HG03378 (cell line): Measurements from ENCODE around the gene ZBTB32.
"Not testable (repeated sequence)": the region's sequence is repeated elsewhere in the genome, so short reads cannot be mapped to it uniquely, and the experiment has no call there.

Experiments
- ATAC-seq: cut with Tn5 transposase; IDR thresholded peaks from one replicate; pipeline ENCODE4 v1.9.1; 2021; ENCODE audit warnings: mild to moderate bottlenecking, moderate library complexity; ENCODE audit not compliant: unreplicated experiment

The ZBTB32 gene

DNA sequence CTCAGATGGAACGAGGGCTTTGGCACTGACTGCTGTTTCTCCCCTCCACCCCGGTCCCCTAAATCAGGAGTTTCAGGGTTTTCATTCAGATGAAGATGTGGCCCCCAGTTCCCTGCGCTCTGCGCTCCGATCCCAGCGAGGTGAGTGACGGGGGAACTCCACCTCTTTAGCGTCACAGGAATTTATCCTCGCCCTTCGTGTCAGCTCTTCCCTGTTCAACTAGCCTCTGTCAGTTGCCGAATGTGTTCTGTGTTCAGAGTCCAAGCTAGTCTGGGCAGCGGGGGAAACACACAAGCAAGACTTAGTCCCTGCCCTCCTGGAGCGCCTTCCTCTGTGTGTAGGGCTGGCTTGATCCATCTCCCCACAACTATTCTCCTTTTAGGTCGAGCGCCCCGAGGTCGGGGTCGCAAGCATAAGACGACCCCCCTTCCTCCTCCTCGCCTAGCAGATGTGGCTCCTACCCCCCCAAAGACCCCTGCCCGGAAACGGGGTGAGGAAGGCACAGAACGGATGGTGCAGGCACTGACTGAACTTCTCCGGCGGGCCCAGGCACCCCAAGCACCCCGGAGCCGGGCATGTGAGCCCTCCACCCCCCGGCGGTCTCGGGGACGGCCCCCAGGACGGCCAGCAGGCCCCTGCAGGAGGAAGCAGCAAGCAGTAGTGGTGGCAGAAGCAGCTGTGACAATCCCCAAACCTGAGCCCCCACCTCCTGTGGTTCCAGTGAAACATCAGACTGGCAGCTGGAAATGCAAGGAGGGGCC lies 15.2 kb downstream of the ZBTB32 start:
- ATAC-seq: no peak

DNA sequence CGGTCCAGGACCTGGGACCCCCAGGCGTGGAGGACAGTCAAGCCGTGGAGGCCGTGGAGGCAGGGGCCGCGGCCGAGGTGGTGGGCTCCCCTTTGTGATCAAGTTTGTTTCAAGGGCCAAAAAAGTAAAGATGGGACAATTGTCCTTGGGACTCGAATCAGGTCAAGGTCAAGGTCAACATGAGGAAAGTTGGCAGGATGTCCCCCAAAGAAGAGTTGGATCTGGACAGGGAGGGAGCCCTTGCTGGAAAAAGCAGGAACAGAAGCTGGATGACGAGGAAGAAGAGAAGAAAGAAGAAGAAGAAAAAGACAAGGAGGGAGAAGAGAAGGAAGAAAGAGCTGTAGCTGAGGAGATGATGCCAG lies 15.8 kb downstream of the ZBTB32 start:
- no peak for ATAC-seq

DNA sequence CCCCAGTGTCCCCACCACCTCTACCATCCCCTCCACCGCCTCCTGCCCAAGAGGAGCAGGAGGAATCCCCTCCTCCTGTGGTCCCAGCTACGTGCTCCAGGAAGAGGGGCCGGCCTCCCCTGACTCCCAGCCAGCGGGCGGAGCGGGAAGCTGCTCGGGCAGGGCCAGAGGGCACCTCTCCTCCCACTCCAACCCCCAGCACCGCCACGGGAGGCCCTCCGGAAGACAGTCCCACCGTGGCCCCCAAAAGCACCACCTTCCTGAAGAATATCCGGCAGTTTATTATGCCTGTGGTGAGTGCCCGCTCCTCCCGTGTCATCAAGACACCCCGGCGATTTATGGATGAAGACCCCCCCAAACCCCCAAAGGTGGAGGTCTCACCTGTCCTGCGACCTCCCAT lies 16.3 kb downstream of the ZBTB32 start:
- ATAC-seq: no peak

DNA sequence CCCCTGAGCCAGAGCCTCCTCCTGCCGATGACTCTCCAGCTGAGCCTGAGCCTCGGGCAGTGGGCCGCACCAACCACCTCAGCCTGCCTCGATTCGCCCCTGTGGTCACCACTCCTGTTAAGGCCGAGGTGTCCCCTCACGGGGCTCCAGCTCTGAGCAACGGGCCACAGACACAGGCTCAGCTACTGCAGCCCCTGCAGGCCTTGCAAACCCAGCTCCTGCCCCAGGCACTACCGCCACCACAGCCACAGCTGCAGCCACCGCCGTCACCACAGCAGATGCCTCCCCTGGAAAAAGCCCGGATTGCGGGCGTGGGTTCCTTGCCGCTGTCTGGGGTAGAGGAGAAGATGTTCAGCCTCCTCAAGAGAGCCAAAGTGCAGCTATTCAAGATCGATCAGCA lies 17.0 kb downstream of the ZBTB32 start:
- no peak for ATAC-seq

DNA sequence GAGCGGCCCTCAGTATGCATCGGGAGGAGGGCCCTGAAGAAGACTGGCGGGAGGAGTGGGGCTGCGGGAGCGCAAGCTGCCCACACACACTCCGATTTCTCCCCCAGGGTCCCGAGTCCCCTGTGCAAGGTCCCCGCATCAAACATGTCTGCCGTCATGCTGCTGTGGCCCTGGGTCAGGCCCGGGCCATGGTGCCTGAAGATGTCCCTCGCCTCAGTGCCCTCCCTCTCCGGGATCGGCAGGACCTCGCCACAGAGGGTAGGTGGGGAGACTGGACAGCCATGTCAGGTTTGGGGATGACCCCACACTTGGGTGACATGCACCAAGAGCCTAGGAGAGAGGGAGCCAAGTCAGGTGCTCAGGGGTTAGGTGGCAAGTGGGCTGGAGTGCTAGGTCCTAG lies 18.1 kb downstream of the ZBTB32 start:
- no peak for ATAC-seq

DNA sequence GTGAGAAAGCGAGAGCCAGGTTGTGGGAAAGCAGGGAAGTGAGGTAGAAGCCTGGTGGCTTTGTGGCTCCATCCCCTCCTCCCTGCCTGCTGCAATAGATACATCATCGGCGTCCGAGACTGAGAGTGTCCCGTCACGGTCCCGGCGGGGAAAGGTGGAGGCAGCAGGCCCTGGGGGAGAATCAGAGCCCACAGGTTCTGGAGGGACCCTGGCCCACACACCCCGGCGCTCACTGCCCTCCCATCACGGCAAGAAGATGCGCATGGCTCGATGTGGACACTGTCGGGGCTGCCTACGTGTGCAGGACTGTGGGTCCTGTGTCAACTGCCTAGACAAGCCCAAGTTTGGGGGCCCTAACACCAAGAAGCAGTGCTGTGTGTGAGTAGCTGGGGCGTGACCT lies 18.5 kb downstream of the ZBTB32 start:
- no peak for ATAC-seq

DNA sequence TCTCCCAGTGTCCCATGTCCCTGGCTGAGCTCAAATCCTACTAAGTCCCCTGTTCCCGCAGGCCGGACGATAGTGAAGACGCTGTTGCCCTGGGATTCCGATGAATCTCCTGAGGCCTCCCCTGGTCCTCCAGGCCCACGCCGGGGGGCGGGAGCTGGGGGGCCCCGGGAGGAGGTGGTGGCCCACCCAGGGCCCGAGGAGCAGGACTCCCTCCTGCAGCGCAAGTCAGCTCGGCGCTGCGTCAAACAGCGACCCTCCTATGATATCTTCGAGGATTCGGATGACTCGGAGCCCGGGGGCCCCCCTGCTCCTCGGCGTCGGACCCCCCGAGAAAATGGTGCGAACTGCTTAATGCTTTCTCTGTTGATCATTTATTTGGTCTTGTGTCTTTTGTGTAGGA lies 19.3 kb downstream of the ZBTB32 start:
- no peak for ATAC-seq

DNA sequence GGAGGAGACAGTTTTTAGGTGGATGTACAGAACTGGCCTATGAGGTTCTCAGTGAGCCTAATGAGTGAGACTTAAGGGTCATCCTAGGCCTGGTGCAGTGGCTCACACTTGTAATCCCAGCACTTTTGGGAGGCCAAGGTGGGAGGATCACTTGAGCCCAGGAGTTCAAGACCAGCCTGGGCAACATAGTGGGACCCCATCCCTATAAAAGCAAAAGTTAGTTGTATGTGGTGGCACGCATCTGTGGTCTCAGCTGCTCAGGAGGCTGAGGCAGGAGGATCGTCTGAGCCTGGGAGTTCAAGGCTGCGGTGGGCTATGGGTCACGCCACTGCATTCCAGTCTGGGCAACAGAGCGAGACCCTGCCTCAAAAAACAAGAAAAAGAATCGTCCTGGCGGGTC lies 19.8 kb downstream of the ZBTB32 start:
- not testable (repeated sequence) for ATAC-seq

DNA sequence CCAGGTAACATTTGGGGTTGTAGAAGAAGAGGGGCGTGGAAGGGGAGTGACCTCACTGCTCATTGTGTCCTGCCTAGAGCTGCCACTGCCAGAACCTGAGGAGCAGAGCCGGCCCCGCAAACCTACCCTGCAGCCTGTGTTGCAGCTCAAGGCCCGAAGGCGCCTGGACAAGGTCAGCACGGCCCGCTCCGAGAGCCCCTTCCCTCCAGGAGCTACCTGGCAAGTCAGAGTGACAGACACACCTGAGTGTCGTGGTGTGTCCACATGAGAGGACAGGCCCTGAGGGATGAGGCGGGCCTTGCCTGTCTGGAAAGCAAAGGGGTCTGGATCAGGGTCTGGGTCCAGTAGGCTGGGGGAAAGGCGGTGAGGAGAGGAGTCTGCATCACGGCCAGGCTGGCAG lies 20.2 kb downstream of the ZBTB32 start:
- ATAC-seq: no peak

DNA sequence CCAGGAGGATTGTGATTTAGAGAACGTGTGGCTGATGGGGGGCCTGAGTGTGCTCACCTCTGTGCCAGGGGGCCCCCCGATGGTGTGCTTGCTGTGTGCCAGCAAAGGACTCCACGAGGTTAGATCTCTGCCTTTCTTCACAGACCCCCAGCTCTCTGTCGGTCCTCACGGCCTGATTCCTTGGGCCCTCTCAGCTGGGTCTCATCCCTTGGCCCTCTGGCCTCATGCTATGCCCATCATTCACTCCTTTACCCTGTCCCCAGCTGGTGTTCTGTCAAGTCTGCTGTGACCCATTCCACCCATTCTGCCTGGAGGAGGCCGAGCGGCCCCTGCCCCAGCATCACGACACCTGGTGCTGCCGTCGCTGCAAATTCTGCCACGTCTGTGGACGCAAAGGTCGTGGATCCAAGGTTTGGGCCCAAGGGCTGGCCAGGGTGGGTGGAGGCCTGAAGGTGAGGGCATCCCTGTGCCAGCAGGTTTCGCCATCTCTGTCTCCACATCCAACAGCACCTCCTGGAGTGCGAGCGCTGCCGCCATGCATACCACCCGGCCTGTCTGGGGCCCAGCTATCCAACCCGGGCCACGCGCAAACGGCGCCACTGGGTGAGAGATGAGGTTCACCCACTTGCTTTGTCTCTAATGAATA lies 21.0 kb downstream of the ZBTB32 start:
- ATAC-seq: no peak

DNA sequence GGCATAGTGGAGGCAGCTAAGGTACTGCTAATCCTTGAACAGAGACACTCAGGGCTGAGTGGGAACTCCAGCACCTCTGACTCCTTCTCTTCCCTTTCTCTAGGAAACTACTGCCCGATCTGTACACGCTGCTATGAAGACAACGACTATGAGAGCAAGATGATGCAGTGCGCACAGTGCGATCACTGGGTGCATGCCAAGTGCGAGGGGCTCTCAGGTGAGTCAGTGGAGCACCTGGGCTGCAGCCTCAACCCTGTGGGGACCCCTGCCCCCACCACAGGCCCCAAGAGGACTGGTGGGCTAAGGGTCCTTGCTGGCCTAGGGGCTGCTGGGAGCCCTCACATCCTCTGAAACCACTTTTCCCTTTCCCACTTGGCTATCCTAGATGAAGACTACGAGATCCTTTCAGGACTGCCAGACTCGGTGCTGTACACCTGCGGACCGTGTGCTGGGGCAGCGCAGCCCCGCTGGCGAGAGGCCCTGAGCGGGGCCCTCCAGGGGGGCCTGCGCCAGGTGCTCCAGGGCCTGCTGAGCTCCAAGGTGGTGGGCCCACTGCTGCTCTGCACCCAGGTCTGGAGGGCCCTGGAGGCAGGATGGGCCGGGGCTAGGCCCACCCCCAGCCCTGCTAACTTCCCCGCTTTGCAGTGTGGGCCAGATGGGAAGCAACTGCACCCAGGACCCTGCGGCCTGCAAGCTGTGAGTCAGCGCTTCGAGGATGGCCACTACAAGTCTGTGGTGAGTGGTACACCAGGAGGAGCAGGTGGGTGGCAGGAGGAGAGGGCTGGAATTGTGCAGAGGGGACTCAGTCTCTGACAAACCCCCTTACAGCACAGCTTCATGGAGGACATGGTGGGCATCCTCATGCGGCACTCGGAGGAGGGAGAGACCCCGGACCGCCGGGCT lies 22.9 kb downstream of the ZBTB32 start:
- no peak for ATAC-seq

DNA sequence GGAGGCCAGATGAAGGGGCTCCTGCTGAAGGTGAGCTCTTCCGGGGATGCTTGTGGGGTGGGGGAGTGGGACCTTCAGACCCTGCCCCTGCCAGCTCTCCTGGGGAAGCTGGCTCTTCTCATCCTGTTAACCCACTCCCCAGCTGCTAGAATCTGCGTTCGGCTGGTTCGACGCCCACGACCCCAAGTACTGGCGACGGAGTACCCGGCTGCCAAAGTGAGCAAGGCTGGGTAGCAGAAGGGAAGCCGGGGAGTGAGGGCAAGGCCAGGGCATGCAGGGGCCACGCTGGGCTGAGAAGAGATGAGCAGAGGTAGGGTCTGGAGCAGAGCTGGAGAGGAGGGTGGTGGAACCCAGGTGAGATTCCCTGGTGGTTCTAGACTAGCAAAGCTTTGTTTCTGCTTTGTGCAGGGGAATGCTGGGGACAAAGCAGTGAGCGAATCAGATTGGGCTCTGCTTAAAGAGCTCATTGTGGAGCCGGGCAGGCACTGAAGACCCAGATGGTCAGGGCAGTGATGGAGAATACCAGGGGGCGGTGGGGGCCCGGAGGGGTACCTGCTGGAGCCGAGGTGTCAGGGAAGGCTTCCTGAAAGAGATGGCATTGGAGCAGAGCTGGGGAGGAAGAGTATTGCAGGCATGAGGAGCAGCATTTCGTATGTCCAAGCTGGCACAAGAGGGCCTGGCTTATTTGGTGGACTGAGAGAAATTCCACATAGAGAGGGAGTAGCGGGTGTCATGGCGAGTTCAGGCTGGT lies 23.8 kb downstream of the ZBTB32 start:
- no peak for ATAC-seq

DNA sequence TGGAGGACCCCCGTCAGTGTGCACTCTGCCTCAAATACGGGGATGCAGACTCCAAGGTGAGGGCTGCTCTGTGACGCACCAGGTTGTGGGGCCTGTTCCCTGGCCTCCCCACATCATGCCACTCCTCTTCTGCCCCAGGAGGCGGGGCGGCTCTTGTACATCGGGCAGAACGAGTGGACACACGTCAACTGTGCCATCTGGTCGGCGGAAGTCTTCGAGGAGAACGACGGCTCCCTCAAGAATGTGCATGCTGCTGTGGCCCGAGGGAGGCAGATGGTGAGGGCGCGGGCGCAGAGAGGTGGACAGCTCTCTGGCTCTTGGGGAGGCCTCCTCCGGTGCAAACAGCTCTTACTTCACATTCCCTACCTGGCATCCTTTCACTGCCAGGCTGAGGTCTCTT lies 24.7 kb downstream of the ZBTB32 start:
- ATAC-seq: no peak

DNA sequence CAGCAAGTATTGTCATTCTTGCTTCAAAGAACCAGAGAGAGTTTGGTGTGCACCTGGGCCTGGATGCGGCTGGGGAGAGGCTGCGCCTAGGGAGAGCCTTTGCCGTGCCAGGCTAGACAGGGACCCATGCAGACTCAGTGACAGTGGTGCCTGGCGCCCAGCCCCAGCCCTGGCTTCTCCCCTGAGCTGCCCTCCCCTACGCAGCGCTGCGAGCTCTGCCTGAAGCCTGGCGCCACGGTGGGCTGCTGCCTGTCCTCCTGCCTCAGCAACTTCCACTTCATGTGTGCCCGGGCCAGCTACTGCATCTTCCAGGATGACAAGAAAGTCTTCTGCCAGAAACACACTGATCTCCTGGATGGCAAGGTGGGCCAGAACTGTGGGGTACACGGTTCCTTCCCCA lies 25.4 kb downstream of the ZBTB32 start:
- no peak for ATAC-seq

DNA sequence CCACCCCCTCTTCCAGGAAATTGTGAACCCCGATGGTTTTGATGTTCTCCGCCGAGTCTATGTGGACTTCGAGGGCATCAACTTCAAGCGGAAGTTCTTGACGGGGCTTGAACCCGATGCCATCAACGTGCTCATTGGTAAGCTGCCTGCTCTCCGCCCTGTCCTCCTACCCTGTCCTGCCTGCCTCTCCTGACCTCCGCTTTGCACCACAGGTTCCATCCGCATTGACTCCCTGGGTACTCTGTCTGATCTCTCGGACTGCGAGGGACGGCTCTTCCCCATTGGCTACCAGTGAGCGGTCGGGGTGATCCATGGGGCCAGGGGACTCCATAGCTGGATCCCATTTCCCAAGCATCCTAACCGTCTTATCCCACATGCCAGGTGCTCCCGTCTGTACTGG lies 26.0 kb downstream of the ZBTB32 start:
- ATAC-seq: no peak

DNA sequence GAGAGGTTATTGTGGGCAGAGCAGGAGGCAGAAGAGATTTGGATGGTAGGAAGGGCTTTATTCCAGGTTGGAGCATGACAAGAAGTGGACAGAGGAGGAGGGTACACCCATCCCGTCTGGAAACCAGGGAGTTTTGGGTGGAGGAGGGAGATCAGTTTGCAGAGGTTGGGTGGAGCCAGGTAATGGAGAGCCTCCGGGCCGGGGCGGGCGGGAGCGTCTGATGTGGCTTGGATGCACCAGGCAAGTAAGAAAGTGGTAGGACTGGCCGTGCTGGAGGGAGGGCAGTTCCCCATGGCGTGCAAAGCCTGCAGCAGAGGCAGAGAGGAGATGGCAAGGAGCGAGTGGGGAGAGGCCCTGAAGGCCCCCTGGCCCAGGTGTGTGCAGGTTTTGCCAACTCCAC lies 27.0 kb downstream of the ZBTB32 start:
- no peak for ATAC-seq

DNA sequence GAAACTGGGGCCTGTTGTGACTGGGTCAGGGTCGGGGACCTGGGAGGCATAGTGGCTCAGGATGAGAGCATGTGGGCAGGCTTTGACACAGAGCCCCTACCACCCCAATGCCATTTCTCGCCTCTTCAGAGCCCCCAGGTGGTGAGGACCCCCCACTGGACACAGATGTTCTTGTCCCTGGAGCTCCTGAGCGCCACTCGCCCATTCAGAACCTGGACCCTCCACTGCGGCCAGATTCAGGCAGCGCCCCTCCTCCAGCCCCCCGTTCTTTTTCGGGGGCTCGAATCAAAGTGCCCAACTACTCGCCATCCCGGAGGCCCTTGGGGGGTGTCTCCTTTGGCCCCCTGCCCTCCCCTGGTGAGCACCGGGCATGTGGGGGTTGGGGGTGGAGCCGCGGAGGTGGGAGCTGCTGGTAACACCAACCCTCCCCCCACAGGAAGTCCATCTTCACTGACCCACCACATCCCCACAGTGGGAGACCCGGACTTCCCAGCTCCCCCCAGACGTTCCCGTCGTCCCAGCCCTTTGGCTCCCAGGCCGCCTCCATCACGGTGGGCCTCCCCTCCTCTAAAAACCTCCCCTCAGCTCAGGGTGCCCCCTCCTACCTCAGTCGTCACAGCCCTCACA lies 27.5 kb downstream of the ZBTB32 start:
- no peak for ATAC-seq

DNA sequence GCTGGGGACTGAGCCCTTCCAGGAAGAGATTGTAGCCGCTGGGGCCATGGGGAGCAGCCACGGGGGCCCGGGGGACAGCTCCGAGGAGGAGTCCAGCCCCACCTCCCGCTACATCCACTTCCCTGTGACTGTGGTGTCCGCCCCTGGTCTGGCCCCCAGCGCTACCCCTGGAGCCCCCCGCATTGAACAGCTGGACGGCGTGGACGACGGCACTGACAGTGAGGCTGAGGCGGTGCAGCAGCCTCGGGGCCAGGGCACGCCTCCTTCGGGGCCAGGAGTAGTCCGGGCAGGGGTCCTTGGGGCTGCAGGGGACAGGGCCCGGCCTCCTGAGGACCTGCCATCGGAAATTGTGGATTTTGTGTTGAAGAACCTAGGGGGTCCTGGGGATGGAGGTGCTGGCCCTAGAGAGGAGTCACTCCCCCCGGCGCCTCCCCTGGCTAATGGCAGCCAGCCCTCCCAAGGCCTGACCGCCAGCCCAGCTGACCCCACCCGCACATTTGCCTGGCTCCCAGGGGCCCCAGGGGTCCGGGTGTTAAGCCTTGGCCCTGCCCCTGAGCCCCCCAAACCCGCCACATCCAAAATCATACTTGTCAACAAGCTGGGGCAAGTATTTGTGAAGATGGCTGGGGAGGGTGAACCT lies 28.3 kb downstream of the ZBTB32 start:
- no peak for ATAC-seq

DNA sequence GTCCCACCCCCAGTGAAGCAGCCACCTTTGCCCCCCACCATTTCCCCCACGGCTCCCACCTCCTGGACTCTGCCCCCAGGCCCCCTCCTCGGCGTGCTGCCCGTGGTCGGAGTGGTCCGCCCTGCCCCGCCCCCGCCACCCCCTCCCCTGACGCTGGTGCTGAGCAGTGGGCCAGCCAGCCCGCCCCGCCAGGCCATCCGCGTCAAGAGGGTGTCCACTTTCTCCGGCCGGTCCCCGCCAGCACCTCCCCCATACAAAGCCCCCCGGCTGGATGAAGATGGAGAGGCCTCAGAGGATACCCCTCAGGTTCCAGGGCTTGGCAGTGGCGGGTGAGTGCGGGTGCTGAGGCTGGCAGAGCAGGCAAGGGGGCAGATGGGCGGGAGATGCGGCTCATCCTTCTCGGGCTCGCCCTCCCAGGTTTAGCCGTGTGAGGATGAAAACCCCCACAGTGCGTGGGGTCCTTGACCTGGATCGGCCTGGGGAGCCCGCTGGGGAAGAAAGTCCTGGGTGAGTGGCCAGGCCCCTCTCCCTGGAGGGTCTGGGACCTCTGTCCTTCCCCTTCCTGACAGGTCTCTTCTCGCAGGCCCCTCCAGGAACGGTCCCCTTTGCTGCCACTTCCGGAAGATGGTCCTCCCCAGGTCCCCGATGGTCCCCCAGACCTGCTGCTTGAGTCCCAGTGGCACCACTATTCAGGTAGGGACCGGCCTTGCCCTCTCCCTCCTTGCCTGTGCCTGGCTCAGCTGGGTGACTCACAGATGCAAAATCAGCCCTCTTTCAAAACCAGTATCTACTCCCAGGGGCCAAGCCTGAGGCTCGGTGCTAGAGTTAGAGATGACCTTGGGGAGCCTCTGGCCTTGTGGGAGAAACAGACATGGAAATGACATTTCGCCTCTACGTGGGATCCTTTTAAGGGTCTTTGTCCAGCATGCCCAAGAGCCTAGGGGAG lies 29.1 kb downstream of the ZBTB32 start:
- no peak for ATAC-seq
